ENCODE results near the gene MSI2. TPM values are rescaled to one million over a fixed set of nuclear protein-coding genes. Genes with fewer than 3 reads are reported as not detected.

MSI2 gene
- total and polyA plus RNA-seq, 2 experiments from 2014 or later = 18.9 to 41.8 TPM

DNA sequence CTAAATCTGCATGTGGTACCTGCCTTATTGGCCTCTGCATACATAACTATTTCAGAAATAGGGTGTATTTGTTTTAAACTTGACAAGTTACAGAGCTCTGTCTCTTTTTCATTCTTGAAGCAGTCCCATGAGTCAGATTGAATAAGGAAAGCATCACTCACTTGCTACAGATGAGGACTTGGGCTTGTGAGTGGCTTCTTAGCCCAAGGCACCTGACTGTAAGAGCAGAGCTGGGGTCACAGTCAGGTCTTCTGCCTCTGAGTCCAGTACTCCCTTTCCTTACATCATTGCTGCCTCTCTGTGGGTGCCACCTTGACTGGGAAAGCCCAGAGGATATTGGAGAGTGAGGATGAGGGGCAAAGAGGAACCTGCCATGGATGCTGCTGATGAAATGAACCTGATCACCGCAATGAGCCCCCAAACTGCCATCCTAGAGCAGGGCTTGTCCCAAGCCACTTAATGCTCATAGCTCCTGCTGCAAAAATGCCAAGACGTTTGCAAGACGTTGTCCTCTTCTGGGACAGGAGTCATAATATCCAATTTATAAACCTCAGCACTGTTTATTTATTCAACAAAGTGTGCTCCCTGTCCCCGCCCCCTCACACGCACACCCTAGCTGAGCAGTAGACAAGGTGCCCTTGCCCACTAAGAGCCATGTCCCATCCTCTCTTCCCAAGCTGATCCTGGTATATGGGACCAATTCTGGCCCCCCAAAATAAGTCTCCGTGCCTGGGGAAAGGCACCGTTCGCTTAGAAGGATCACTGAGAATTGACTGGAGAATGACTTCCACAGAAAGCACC, 414.6 kb downstream of the MSI2 start (continued):
- TF ChIP-seq, protein P1, sequence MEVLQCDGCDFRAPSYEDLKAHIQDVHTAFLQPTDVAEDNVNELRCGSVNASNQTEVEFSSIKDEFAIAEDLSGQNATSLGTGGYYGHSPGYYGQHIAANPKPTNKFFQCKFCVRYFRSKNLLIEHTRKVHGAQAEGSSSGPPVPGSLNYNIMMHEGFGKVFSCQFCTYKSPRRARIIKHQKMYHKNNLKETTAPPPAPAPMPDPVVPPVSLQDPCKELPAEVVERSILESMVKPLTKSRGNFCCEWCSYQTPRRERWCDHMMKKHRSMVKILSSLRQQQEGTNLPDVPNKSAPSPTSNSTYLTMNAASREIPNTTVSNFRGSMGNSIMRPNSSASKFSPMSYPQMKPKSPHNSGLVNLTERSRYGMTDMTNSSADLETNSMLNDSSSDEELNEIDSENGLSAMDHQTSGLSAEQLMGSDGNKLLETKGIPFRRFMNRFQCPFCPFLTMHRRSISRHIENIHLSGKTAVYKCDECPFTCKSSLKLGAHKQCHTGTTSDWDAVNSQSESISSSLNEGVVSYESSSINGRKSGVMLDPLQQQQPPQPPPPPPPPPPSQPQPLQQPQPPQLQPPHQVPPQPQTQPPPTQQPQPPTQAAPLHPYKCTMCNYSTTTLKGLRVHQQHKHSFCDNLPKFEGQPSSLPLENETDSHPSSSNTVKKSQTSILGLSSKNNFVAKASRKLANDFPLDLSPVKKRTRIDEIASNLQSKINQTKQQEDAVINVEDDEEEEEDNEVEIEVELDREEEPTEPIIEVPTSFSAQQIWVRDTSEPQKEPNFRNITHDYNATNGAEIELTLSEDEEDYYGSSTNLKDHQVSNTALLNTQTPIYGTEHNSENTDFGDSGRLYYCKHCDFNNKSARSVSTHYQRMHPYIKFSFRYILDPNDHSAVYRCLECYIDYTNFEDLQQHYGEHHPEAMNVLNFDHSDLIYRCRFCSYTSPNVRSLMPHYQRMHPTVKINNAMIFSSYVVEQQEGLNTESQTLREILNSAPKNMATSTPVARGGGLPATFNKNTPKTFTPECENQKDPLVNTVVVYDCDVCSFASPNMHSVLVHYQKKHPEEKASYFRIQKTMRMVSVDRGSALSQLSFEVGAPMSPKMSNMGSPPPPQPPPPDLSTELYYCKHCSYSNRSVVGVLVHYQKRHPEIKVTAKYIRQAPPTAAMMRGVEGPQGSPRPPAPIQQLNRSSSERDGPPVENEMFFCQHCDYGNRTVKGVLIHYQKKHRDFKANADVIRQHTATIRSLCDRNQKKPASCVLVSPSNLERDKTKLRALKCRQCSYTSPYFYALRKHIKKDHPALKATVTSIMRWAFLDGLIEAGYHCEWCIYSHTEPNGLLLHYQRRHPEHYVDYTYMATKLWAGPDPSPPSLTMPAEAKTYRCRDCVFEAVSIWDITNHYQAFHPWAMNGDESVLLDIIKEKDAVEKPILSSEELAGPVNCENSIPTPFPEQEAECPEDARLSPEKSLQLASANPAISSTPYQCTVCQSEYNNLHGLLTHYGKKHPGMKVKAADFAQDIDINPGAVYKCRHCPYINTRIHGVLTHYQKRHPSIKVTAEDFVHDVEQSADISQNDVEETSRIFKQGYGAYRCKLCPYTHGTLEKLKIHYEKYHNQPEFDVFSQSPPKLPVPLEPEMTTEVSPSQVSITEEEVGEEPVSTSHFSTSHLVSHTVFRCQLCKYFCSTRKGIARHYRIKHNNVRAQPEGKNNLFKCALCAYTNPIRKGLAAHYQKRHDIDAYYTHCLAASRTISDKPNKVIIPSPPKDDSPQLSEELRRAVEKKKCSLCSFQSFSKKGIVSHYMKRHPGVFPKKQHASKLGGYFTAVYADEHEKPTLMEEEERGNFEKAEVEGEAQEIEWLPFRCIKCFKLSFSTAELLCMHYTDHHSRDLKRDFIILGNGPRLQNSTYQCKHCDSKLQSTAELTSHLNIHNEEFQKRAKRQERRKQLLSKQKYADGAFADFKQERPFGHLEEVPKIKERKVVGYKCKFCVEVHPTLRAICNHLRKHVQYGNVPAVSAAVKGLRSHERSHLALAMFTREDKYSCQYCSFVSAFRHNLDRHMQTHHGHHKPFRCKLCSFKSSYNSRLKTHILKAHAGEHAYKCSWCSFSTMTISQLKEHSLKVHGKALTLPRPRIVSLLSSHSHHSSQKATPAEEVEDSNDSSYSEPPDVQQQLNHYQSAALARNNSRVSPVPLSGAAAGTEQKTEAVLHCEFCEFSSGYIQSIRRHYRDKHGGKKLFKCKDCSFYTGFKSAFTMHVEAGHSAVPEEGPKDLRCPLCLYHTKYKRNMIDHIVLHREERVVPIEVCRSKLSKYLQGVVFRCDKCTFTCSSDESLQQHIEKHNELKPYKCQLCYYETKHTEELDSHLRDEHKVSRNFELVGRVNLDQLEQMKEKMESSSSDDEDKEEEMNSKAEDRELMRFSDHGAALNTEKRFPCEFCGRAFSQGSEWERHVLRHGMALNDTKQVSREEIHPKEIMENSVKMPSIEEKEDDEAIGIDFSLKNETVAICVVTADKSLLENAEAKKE (CRISPR knock-in tag; IDR thresholded peaks at IDR 0.05) = no peak
- TF ChIP-seq EZH2phosphoT487 (IDR thresholded peaks at IDR 0.05; ENCODE audit: unreplicated experiment) = no peak
- TF ChIP-seq ZNF331 (CRISPR knock-in tag; IDR thresholded peaks at IDR 0.05; ENCODE audit: low read depth) = no peak
- TF ChIP-seq STAT1 (IDR thresholded peaks at IDR 0.05; ENCODE audit: unreplicated experiment) = no peak
- TF ChIP-seq, protein P2, sequence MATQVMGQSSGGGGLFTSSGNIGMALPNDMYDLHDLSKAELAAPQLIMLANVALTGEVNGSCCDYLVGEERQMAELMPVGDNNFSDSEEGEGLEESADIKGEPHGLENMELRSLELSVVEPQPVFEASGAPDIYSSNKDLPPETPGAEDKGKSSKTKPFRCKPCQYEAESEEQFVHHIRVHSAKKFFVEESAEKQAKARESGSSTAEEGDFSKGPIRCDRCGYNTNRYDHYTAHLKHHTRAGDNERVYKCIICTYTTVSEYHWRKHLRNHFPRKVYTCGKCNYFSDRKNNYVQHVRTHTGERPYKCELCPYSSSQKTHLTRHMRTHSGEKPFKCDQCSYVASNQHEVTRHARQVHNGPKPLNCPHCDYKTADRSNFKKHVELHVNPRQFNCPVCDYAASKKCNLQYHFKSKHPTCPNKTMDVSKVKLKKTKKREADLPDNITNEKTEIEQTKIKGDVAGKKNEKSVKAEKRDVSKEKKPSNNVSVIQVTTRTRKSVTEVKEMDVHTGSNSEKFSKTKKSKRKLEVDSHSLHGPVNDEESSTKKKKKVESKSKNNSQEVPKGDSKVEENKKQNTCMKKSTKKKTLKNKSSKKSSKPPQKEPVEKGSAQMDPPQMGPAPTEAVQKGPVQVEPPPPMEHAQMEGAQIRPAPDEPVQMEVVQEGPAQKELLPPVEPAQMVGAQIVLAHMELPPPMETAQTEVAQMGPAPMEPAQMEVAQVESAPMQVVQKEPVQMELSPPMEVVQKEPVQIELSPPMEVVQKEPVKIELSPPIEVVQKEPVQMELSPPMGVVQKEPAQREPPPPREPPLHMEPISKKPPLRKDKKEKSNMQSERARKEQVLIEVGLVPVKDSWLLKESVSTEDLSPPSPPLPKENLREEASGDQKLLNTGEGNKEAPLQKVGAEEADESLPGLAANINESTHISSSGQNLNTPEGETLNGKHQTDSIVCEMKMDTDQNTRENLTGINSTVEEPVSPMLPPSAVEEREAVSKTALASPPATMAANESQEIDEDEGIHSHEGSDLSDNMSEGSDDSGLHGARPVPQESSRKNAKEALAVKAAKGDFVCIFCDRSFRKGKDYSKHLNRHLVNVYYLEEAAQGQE (IDR thresholded peaks at IDR 0.05; ENCODE audit: unreplicated experiment) = no peak
- TF ChIP-seq JUNB (IDR thresholded peaks at IDR 0.05; ENCODE audit: unreplicated experiment) = no peak
- TF ChIP-seq ZNF114 (CRISPR knock-in tag; IDR thresholded peaks at IDR 0.05) = no peak
- TF ChIP-seq EZH2 (IDR thresholded peaks at IDR 0.05; ENCODE audit: low read depth, unreplicated experiment) = no peak
- TF ChIP-seq, protein P3, sequence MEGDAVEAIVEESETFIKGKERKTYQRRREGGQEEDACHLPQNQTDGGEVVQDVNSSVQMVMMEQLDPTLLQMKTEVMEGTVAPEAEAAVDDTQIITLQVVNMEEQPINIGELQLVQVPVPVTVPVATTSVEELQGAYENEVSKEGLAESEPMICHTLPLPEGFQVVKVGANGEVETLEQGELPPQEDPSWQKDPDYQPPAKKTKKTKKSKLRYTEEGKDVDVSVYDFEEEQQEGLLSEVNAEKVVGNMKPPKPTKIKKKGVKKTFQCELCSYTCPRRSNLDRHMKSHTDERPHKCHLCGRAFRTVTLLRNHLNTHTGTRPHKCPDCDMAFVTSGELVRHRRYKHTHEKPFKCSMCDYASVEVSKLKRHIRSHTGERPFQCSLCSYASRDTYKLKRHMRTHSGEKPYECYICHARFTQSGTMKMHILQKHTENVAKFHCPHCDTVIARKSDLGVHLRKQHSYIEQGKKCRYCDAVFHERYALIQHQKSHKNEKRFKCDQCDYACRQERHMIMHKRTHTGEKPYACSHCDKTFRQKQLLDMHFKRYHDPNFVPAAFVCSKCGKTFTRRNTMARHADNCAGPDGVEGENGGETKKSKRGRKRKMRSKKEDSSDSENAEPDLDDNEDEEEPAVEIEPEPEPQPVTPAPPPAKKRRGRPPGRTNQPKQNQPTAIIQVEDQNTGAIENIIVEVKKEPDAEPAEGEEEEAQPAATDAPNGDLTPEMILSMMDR (conservative IDR thresholded peaks at IDR 0.05; ENCODE audit: low read depth in 2 of 2) = no peak
- no peak for TF ChIP-seq CREB1 (CRISPR knock-in tag; IDR thresholded peaks at IDR 0.05; ENCODE audit: low read depth)
- no peak for TF ChIP-seq POLR2AphosphoS5 (IDR thresholded peaks at IDR 0.05; ENCODE audit: low read depth)
- no peak for TF ChIP-seq NANOG (IDR thresholded peaks at IDR 0.05; ENCODE audit: borderline replicate concordance)

Measured in GM23338 (cell line).